Kidney capillary endothelial cell (primary cell): ENCODE measurements around the gene TMIE.

ENCODE experiments used
- DNase-seq: peaks from one replicate; pipeline ENCODE4 v3.0.0-alpha.2; 2018; ENCODE audit warnings: low spot score

TMIE gene

GRCh38 chr3:46701181-46701939, at the start of gene TMIE:
Gene TMIE (plus strand): TSS chr3:46701392. CDS start chr3:46701488, 96 bp downstream.
- DNase-seq = no peak

- no peak for DNase-seq
These were observed 45.9 kb upstream of the TMIE start for GRCh38 chr3:46655271-46655670.

DNA sequence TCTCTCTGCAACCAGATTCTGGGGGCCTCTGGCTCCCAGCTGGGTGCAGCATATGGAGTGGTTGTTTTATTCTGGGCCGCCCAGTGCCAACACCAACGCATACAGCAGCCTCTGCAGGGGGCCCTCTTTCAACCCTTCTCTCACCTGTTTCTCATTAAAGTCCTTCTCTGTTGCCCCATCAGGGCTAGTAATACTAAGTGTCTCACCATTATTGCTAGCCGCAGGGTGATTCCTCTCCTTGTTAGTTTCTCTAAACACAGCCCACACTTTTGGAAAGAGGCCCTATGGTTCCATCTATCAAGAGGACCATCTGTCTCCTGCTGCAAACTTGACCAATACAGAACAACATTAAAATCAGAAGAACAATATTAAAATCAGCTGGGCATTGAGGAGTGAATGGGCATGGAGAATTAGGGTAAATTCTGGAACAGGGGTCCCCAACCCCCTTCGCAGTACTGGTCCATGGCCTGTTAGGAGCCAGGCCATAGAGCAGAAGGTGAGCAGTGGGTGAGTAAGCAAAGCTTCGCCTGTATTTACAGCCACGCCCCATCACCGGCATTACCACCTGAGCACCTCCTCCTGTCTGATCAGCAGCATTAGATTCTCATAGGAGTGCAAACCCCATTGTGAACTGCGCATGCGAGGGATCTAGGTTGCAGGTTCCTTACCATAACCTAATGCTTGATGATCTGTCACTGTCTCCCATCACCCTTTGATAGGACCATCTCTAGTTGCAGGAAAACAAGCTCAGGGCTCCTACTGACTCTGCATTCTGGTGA, 44.2 kb upstream of the TMIE start:
- no peak for DNase-seq

DNA sequence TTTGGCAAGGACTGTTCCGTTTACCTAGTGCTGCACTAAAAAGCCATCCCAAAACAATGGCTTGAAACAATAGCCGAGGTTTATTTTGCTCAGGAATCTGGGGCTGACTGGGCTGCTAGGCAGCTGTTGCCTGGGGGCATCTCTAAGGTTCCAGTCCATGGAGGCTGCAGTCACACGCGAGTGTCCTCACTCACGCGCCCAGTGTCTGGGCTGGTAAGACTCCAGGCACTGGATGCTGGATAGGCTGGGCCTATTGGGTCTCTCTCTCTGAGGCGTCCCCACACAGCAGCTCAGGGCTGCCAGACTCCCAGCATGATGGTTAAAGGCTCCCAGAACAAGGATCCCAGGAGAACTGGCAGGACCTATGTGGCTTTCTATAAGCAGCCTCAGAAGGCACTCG, 41.9 kb upstream of the TMIE start:
- DNase-seq = no peak

DNA sequence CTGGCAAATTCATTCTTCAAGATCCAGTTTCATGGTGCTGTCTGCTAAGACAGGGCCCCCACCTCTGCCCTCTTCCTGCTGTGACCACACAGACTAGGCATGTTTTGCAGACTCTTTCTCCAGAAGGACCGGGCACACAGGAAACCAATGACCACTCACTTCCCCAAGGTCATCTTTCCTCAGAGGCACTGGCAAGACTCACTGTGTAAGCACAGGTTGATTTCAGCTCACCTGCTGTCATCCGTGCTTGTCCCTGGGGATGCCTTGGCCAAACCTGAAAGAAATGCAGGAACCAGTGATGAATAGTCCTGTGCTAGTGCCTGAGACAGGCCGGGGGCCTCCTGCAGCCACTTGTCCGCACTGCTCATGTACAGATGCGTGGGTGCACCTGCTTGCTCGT, 41.2 kb upstream of the TMIE start:
- DNase-seq = no peak

- no peak for DNase-seq
These were observed 40.4 kb upstream of the TMIE start for GRCh38 chr3:46660543-46661523.

DNA sequence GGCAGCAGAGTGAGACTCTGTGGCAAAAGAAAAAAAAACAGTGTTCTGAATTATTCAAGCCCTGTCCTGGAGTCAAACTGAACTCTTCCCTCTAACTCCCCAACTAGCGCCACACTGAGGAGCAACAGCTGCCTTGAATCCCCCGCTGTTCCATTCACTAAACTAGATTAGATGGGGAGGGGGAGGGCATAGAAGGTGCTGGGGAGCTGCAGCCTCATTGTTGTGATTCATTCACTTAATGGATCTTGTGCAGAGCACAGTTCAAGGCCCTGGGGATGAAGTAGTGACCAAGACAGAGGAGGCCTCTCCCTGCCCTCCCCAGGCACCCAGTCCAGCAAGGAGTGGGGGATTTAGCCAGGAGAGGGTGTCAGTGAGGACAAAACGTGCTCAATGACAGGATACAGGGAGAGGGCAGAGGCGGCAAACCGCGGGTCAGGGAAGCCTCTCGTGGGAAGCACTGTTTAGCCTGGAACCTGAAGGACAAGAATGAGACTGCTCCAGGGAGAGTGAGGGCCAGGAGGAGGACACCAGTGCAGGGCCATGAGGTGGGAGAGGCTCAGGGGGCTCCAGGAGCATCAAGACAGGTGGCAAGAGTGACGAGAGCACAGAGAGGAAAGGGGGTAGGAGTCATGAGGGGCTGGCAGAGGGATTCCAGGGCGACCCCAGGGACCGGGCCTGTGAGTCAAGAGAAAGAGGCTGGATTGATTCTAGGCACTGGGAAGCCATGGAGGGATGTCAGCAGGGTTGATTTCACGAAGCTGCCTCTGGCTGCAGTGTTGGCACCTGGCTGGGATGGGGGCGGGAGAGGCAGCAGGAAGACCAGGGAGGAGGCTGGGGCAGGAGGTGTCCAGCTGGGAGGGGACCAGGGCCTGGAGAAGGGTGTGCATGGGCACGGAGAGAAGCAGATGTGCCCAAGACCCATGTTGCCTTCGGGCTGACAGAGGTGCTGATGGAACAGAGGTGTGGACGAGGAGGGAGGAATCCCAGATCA, 39.1 kb upstream of the TMIE start:
- DNase-seq = no peak

DNA sequence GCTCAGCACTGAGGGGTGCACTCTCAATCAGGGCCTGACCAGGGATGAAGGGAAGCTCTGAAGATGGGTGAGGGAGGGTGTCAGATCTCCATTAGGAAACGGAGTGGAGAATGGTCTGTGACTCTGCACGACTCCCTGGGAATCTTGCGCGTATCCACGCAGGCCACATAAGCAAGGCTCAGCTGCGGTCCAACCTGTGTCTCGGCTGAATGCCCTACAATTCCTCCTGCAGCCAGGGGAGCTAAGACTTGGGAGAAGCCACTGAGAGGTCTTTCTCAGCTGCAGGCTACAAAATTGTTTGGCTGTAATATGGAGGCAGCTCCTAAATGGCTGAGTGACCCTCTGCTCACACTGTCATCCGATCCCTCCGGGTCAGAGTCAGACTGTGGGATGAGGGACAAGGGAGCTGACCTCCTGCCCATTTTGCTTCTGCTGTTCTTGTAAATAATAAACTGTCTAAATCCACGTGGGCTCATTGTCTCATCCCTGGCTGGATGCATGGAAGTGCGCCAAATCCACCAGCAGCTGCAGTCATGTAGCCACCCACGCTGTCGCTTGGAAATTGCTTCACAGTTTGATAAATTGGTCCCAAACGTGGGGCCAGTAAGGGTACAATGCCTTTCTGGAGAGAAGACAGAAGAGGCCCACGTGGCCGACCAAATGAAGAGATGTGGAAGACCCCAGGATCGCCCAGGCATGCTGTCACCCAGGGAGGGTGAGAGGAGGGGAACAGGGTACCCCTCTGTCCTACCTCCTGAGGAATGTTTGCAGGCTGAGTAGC, 38.2 kb upstream of the TMIE start:
- no peak for DNase-seq

GRCh38 chr3:46663591-46664135, 37.5 kb upstream of the TMIE start:
- peak; percentile 77 for DNase-seq

DNA sequence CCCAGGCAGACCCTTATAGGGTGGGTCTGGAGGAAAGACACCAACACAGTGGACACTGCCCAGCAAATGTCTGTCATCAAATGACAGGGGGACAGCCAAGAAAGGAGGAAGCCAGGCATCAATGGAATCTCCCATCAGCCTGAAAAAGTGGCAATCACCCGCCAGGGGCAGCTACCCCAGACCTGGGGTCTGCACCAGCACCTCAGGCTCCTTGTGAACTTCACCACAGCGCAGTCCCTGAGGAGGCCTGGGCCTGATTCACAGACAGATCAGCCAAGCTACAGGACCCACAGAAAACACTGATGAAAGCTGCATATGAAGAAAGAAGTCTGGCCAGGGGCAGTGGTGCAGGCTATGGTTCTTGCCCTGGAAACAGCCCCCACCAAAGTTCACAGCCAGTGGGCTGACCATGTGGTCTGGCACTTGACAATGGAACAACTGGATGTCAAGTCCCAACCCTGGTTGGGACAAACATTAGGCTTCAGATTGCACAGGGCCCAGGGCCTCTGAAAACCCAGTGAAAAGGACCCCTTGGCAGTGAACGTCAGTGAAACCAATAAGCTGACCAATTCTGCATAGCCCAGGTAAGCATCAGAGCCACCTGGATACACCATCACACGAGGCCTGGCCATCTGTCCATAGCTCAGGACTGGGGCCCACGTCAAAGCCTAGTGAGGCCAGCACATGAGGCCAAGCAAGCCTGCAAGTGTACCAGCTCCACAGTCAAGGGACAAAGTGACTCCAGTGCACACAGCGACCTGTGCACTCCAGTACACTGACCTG, 36.8 kb upstream of the TMIE start:
- DNase-seq = no peak

DNA sequence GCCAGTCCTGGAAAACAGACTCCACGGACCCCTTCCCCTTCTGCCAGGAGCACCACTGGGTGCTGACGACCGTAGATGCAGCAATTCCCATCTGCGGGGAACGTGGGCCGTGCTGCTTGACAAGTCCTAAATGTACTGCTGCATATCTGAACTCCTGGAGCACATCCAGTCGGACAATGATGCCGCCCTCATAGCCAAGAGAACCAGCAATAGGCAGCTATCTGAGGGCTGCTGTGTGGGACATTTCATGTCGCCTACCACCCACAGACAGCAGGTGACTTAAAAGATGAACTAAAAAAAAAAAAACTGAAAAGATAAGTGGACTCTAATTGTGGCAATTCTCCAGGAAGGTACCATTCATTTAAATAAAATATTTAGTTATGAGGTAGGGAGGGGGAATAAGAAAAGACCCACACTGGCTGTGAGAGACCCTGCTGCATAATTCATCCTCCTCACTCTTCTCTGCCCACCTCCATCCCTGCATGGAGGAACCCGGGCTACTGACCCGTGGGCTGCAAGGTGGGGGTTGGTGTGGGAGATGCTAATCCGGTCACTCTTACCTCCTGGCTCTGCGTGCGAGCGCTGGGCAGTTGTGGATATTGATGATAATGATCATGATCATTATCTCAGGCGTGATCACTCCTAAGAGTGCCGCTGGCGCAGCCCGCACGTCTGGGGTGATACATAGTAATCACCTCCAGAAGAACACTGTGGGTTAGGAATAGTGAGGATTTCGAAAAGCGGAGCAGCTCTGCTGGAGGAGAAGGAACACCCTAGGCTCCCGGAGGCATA, 36.0 kb upstream of the TMIE start:
- DNase-seq = no peak

DNA sequence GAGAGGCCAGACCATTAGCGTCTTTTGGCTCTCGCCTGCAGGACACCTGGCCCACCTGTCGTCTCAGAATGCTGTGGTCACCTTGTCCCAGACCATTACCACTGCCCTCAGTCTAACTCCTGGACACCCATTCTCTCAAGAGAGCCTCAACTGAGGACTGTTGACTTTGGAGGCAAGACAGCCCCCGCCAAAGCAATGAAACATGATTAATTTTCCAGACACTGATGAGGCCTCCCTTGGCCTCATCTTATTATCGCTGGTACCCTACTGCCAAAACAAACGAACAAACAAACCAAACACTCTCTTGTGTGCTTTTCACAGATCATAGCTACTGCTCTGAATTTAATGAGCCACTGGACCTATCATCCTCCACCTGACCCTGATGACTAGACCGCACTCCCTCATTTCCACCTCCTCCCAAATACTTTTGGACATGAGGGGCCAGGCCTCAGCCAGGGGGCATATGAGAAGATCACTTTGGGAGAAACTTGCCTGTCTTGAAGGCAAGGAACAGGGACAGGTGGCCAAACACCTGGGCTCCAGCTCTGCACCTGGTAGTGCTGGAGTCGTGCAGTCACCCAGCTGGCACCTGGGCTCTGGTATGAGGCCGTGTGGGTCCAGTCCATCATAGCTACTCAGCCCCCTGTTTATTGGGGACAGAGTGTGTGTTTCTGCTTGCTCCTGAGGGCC, 35.3 kb upstream of the TMIE start:
- DNase-seq = no peak

GRCh38 chr3:46666453-46666845, 34.7 kb upstream of the TMIE start:
- DNase-seq = no peak

DNA sequence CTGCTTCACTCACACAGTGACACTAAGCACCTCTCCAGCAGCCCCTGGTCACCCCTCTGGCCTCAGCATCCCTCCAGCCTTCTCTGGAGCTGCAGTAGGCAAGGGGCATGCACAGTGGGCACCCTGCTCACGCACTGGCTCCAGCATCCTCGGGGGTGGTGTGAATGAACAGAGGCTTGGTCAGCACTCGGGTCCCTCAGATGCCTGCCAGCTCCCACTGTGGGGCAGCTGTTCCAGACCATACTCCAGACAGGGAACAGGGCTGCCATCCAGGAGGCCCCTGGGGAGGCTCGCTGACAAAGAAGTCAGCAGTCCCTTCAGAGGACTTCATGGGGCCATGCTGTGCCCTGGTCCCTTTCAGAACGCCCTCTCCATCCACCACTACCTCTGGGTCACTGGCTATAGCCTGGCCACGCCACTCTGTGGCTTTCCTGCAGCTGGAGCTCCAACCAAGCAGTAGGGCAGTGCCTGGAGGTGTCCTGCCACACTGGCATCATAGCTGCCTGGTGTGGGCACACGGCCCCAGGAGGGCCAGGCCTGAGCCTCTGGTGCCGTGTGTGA, 34.1 kb upstream of the TMIE start:
- no peak for DNase-seq

- DNase-seq = no peak
These were observed 33.5 kb upstream of the TMIE start for GRCh38 chr3:46667657-46668056.

DNA sequence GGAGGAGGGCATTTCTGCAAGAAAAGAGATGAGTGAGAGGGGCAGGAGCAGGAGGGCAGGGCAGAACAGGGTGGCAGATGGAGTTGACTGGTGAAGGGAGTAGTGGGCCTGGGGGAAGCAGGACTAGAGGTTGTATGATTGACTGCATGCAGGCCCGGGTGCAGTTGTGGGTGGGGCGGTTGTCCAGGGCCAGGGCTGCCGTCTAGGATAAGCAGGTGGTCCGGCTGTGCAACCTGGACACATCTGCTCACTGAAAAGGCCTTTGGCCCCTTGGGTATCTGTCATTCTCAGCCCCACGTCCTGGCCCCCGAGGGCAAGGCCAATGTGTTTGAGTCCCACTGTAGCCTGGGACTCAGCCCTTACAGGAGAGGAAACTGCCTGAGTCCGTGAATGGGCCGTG, 33.1 kb upstream of the TMIE start:
- no peak for DNase-seq

GRCh38 chr3:46668591-46668990, 32.6 kb upstream of the TMIE start:
- no peak for DNase-seq
